HepG2 (cell line): ENCODE results near the gene CXADR. TPM values are rescaled to one million over a fixed set of nuclear protein-coding genes. Genes with fewer than 3 reads are reported as not detected.
A peak's percentile ranks its signal among the peaks of the same experiment; 100 is the strongest.

Experiments used
- ARHGAP35 ChIP-seq: sonication (generic); formaldehyde crosslinking; IDR thresholded peaks from 2 replicates; pipeline ENCODE4 v1.9.0; 2022; ENCODE audit warnings: mild to moderate bottlenecking, inconsistent platforms, moderate library complexity, missing genetic modification reagents, borderline replicate concordance
- CHD4 ChIP-seq: fragments of 200-600 bp; sonication (generic); IDR thresholded peaks from 2 replicates; pipeline ENCODE4 v1.7.0; 2017; ENCODE audit warnings: mild to moderate bottlenecking, low read length, borderline replicate concordance
- GATAD2A ChIP-seq: IDR thresholded peaks from 2 replicates; pipeline ENCODE4 v1.6.1; 2016
- KMT2B ChIP-seq: IDR thresholded peaks from 2 replicates; pipeline ENCODE4 v1.6.1; 2016; ENCODE audit warnings: missing genetic modification reagents, missing compliant biosample characterization
- PTBP1 ChIP-seq: fragments of 200-400 bp; formaldehyde crosslinking; IDR thresholded peaks from 2 replicates; pipeline ENCODE4 v1.6.1; 2018; ENCODE audit warnings: low read length, low read depth; ENCODE audit not compliant: poor library complexity, severe bottlenecking
- SCMH1 ChIP-seq: sonication (generic); formaldehyde crosslinking; IDR thresholded peaks from 2 replicates; pipeline ENCODE4 v1.9.0; 2021; ENCODE audit warnings: missing genetic modification reagents, mild to moderate bottlenecking, borderline replicate concordance
- SIX1 ChIP-seq: sonication (generic); formaldehyde crosslinking; IDR thresholded peaks from 2 replicates; pipeline ENCODE4 v1.4.0; 2020; ENCODE audit warnings: missing genetic modification reagents, borderline replicate concordance
- XRCC5 ChIP-seq: fragments of 200-400 bp; formaldehyde crosslinking; optimal IDR thresholded peaks from 2 replicates; pipeline ENCODE3; 2017; ENCODE audit warnings: mild to moderate bottlenecking, low read length
- ZBTB3 ChIP-seq: sonication (generic); formaldehyde crosslinking; IDR thresholded peaks from 2 replicates; pipeline ENCODE4 v1.4.0; 2020; ENCODE audit warnings: low read depth, mild to moderate bottlenecking, moderate library complexity, missing genetic modification reagents, borderline replicate concordance
- ZBTB7B ChIP-seq: sonication (generic); formaldehyde crosslinking; IDR thresholded peaks from 2 replicates; pipeline ENCODE4 v1.4.0; 2020; ENCODE audit warnings: missing genetic modification reagents
- ZNF235 ChIP-seq: sonication (generic); formaldehyde crosslinking; IDR thresholded peaks from 2 replicates; pipeline ENCODE4 v1.8.1; 2023; ENCODE audit warnings: mild to moderate bottlenecking, missing genetic modification reagents, borderline replicate concordance
- ZNF674 ChIP-seq: sonication (generic); formaldehyde crosslinking; IDR thresholded peaks from 2 replicates; pipeline ENCODE4 v1.5.0; 2020; ENCODE audit warnings: low read depth, mild to moderate bottlenecking, missing genetic modification reagents
- ZNF678 ChIP-seq: sonication (generic); formaldehyde crosslinking; IDR thresholded peaks from 2 replicates; pipeline ENCODE4 v1.4.0; 2020; ENCODE audit warnings: mild to moderate bottlenecking, missing genetic modification reagents
- ZNF724P ChIP-seq: sonication (generic); formaldehyde crosslinking; IDR thresholded peaks from 2 replicates; pipeline ENCODE4 v1.8.0; 2022; ENCODE audit warnings: missing genetic modification reagents, borderline replicate concordance
- ZNF782 ChIP-seq: sonication (generic); formaldehyde crosslinking; IDR thresholded peaks from 2 replicates; pipeline ENCODE4 v1.4.0; 2020; ENCODE audit warnings: missing genetic modification reagents, mild to moderate bottlenecking, borderline replicate concordance
- polyA plus RNA-seq, 8 experiments: library from polyadenylated mRNA; depleted of rRNA in 3 of 8; stranded (reverse) in 7 of 8; unstranded in 1 of 8; fragments of >200 nt; fragmentation: Illumina TruSeq in 4 of 8; extraction: Trizol in 4 of 8; gene quantifications; 2 replicates each; pipeline versions ENCODE4 v1.2.1 to v1.2.3, GENCODE V29; 2011 to 2016; ENCODE audit warnings: low read depth in 4 of 8, missing spikeins in 1 of 8, mixed read lengths in 1 of 8; ENCODE audit not compliant: insufficient read depth in 1 of 8
- total RNA-seq, 5 experiments: library from RNA; depleted of rRNA; stranded (reverse); fragments of >200 nt; fragmentation: Illumina TruSeq; extraction: Trizol; gene quantifications; 2 replicates each; pipeline ENCODE4 v1.2.3, GENCODE V29; 2016; ENCODE audit warnings: low read depth in 1 of 5
- TF ChIP-seq, protein P1 (sequence below): sonication (generic); formaldehyde crosslinking; IDR thresholded peaks from 2 replicates; pipeline ENCODE4 v1.4.0; 2020; ENCODE audit warnings: mild to moderate bottlenecking, missing genetic modification reagents
- TF ChIP-seq, protein P2 (sequence below): sonication (generic); formaldehyde crosslinking; IDR thresholded peaks from 2 replicates; pipeline ENCODE4 v1.8.1; 2023; ENCODE audit warnings: mild to moderate bottlenecking, missing genetic modification reagents
- TF ChIP-seq, protein P3 (sequence below): fragments of 450-650 bp; IDR thresholded peaks from 2 replicates; pipeline ENCODE4 v1.6.1; 2016
- TF ChIP-seq, protein P4 (sequence below): IDR thresholded peaks from 2 replicates; pipeline ENCODE4 v1.6.1; 2016; ENCODE audit warnings: control low read depth
- TF ChIP-seq, protein P5 (sequence below): sonication (generic); formaldehyde crosslinking; IDR thresholded peaks from 2 replicates; pipeline ENCODE4 v1.5.1; 2020; ENCODE audit warnings: missing genetic modification reagents, mild to moderate bottlenecking, borderline replicate concordance
- TF ChIP-seq, protein P6 (sequence below), 2 experiments: sonication (generic) in 1 of 2; formaldehyde crosslinking in 1 of 2; IDR thresholded peaks; 2 replicates each; pipeline versions ENCODE4 v1.5.1 to v1.6.1; 2011 to 2020; ENCODE audit warnings: borderline replicate concordance in 1 of 2, low read depth in 1 of 2, low read length in 1 of 2, mild to moderate bottlenecking in 1 of 2, missing genetic modification reagents in 1 of 2, moderate library complexity in 1 of 2

CXADR gene
- total and polyA plus RNA-seq, 2 of the 13 experiments (the other 11 are each of a cell fraction or from before 2014, with no cell fraction given) = 86.8 to 110 TPM

DNA sequence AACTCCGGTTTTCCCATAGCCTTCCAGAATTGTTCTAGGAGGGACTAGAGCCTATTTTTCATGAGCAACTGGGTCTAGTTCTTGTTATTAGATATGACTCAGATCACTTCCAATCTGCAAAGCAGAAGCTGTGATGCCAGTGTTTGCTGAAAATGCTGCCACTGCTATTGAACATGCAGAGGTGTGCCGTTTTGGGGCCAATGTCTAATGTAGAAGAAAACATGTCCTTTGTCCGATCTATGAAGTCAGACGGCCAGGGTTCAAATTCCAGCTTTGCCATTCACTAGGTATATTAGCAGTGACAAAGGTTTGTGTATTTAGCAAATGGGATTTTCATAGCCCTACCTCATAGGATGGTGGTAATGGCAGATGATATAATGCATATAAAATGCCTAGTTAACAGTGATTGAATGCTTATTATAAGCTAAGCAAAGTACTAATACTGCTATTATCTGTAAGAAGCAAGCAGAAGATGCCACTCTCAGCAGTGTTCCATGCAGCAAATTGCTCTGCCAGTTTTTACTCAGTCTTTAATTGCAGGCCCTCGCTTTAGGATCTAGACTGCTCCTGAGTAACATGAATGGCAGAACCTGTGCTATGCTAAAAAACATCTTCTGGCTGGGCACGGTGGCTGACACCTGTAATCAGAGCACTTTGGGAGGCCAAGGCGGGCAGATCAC is 40.1 kb upstream of the CXADR start (continued):
- no peak for TF ChIP-seq ZNF724P
- TF ChIP-seq ZNF235 (CRISPR knock-in tag) = no peak
- peak; percentile 97 for TF ChIP-seq GATAD2A
- TF ChIP-seq, protein P1, sequence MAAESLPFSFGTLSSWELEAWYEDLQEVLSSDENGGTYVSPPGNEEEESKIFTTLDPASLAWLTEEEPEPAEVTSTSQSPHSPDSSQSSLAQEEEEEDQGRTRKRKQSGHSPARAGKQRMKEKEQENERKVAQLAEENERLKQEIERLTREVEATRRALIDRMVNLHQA (CRISPR knock-in tag) = no peak
- TF ChIP-seq, protein P2, sequence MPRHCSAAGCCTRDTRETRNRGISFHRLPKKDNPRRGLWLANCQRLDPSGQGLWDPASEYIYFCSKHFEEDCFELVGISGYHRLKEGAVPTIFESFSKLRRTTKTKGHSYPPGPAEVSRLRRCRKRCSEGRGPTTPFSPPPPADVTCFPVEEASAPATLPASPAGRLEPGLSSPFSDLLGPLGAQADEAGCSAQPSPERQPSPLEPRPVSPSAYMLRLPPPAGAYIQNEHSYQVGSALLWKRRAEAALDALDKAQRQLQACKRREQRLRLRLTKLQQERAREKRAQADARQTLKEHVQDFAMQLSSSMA = no peak
- TF ChIP-seq ZBTB3 (CRISPR knock-in tag) = no peak
- TF ChIP-seq ARHGAP35 = no peak
- no peak for TF ChIP-seq KMT2B
- TF ChIP-seq ZNF674 (CRISPR knock-in tag) = no peak
- TF ChIP-seq, protein P3, sequence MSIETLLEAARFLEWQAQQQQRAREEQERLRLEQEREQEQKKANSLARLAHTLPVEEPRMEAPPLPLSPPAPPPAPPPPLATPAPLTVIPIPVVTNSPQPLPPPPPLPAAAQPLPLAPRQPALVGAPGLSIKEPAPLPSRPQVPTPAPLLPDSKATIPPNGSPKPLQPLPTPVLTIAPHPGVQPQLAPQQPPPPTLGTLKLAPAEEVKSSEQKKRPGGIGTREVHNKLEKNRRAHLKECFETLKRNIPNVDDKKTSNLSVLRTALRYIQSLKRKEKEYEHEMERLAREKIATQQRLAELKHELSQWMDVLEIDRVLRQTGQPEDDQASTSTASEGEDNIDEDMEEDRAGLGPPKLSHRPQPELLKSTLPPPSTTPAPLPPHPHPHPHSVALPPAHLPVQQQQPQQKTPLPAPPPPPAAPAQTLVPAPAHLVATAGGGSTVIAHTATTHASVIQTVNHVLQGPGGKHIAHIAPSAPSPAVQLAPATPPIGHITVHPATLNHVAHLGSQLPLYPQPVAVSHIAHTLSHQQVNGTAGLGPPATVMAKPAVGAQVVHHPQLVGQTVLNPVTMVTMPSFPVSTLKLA = no peak
- no peak for TF ChIP-seq ZNF678 (CRISPR knock-in tag)
- TF ChIP-seq, protein P4, sequence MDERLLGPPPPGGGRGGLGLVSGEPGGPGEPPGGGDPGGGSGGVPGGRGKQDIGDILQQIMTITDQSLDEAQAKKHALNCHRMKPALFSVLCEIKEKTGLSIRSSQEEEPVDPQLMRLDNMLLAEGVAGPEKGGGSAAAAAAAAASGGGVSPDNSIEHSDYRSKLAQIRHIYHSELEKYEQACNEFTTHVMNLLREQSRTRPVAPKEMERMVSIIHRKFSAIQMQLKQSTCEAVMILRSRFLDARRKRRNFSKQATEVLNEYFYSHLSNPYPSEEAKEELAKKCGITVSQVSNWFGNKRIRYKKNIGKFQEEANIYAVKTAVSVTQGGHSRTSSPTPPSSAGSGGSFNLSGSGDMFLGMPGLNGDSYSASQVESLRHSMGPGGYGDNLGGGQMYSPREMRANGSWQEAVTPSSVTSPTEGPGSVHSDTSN = no peak
- TF ChIP-seq, protein P5, sequence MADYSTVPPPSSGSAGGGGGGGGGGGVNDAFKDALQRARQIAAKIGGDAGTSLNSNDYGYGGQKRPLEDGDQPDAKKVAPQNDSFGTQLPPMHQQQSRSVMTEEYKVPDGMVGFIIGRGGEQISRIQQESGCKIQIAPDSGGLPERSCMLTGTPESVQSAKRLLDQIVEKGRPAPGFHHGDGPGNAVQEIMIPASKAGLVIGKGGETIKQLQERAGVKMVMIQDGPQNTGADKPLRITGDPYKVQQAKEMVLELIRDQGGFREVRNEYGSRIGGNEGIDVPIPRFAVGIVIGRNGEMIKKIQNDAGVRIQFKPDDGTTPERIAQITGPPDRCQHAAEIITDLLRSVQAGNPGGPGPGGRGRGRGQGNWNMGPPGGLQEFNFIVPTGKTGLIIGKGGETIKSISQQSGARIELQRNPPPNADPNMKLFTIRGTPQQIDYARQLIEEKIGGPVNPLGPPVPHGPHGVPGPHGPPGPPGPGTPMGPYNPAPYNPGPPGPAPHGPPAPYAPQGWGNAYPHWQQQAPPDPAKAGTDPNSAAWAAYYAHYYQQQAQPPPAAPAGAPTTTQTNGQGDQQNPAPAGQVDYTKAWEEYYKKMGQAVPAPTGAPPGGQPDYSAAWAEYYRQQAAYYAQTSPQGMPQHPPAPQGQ = no peak
- TF ChIP-seq XRCC5 = peak; percentile 56
- no peak for TF ChIP-seq ZNF782 (CRISPR knock-in tag)
- no peak for TF ChIP-seq CHD4
- TF ChIP-seq, protein P6, sequence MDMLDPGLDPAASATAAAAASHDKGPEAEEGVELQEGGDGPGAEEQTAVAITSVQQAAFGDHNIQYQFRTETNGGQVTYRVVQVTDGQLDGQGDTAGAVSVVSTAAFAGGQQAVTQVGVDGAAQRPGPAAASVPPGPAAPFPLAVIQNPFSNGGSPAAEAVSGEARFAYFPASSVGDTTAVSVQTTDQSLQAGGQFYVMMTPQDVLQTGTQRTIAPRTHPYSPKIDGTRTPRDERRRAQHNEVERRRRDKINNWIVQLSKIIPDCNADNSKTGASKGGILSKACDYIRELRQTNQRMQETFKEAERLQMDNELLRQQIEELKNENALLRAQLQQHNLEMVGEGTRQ (IDR thresholded peaks at IDR 0.05; ENCODE audit: low read depth, low read length) = no peak
- TF ChIP-seq, protein P6 (CRISPR knock-in tag; IDR thresholded peaks at IDR 0.05; ENCODE audit: borderline replicate concordance) = no peak
- no peak for TF ChIP-seq PTBP1
- 0 out of 2 replicates have a peak, but pooled peaks have one; percentile 52 for TF ChIP-seq ZBTB7B
- no peak for TF ChIP-seq SCMH1
- TF ChIP-seq SIX1 (CRISPR knock-in tag) = peak; percentile 75; the same call in 1 of the 2 replicates
